ENCODE results near the gene PTPRT.

GRCh38 chr20:42179768-42180167 lies 1009.9 kb downstream of the PTPRT start:
- TF ChIP-seq CTCF (IDR thresholded peaks at IDR 0.05) (no peak), POLR2A (IDR thresholded peaks at IDR 0.05) (no peak), EP300 (IDR thresholded peaks at IDR 0.05) (no peak)

All from ovary (tissue), 3 donors.